GM12873 (cell line): ENCODE results near the gene POFUT2.

ENCODE experiments used
- CTCF ChIP-seq: IDR thresholded peaks from 2 replicates; pipeline ENCODE4 v1.5.1; 2012; ENCODE audit warnings: low read depth, mild to moderate bottlenecking, moderate library complexity, low read length, control low read depth; ENCODE audit not compliant: insufficient read depth; ENCODE audit errors: missing control alignments

The POFUT2 gene

DNA sequence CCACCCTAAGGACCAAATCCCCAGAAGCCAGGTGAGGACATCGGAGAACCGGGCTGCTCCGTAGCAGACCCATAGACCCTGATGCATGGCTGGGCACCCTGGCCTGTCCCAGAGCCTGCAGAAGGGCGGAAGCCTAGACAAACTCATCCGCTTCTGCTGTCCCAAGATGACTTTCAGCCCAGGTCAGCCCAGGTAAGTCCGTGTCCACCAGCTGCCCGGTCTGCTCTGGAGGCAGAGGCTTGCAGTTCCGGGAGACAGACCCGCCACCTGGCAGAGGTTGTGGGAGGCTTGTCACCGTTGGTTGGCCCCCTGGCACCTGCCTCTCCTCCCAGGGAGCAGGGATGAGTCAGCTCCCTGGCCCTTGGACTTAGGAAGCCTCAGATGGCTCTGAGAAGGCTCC, 22.8 kb upstream of the POFUT2 start:
- no peak for TF ChIP-seq CTCF

DNA sequence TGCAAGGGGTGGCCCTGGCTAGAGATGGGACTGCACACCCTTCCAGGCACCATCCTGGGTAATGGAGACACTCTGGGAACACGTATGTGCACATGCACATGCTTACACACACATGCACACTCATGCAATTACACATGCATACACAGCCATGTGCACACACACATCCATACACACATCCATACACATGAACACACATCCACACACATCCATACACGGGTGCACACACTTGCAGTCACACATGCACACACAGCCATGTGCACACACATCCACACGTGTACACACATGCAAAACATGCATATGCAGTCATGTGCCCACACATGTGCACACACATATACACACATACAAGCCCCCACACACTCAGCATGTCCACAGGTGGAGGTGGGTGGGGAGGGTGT, 22.3 kb upstream of the POFUT2 start:
- TF ChIP-seq CTCF = no peak

DNA sequence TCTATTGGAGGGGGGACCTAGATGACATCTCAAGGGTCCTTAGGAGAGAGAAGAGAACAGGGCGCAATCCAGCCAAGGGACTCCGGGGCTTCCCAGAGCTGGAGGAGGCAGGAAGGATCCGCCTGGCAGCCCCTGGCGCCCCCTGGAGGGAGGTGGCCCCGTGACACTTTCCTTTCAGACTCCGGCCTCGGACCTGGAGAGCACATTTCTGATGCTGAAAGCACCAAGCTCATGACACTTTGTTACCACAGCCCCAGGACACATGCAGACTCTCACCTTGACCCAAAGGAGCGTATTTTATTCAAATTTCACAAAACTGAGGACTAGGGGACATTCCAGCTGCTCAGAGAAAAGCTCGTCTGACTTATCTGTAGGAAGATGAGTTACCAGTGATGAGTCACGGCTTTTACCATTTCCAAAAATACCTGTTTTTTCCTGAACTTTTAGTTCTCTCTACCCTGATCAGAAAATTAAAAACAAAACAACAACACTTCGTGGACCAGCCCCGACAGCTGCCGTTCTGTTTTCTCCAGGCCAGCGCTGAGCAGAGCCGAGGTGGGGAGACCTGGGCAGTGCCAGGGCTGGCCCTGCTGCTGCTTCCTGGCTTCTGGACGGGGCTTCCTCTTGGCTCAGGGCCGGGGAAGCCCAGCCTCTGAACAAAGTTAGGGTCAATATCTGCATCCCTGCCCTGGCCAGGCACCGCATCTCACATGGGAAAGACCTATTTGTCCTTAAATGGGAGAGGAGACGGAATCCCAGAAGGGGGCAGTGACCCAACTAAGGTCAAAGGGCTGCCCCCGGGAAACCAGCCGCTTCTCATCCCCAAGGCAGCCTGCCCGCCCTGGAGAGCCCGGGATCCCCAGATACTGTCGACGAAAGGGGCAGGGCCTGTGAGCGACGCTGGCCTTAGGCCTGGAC, 21.6 kb upstream of the POFUT2 start:
- TF ChIP-seq CTCF = peak; percentile 71

GRCh38 chr21:45308194-45309068, 20.7 kb upstream of the POFUT2 start:
- TF ChIP-seq CTCF = no peak

GRCh38 chr21:45306832-45307571, 19.3 kb upstream of the POFUT2 start:
- no peak for TF ChIP-seq CTCF

GRCh38 chr21:45306453-45306831, 18.7 kb upstream of the POFUT2 start:
- no peak for TF ChIP-seq CTCF
